HepG2 (cell line): ENCODE data around the gene CBX2. TPM values are rescaled to one million over a fixed set of nuclear protein-coding genes. Genes with fewer than 3 reads are reported as not detected.

Experiments used
- AFF4 ChIP-seq: sonication (generic); formaldehyde crosslinking; IDR thresholded peaks from 2 replicates; pipeline ENCODE4 v1.4.0; 2020; ENCODE audit warnings: missing genetic modification reagents
- ARID4A ChIP-seq: sonication (generic); formaldehyde crosslinking; IDR thresholded peaks from 2 replicates; pipeline ENCODE4 v1.5.0; 2020; ENCODE audit warnings: mild to moderate bottlenecking, missing genetic modification reagents, borderline replicate concordance
- CBX5 ChIP-seq: sonication (generic); formaldehyde crosslinking; IDR thresholded peaks from 2 replicates; pipeline ENCODE4 v1.4.0; 2020; ENCODE audit warnings: missing genetic modification reagents, borderline replicate concordance
- CREB3 ChIP-seq: sonication (generic); formaldehyde crosslinking; IDR thresholded peaks from 2 replicates; pipeline ENCODE4 v1.5.0; 2020; ENCODE audit warnings: missing genetic modification reagents
- FOXC1 ChIP-seq: sonication (generic); formaldehyde crosslinking; IDR thresholded peaks from 2 replicates; pipeline ENCODE4 v1.8.0; 2022; ENCODE audit warnings: mild to moderate bottlenecking, missing genetic modification reagents, borderline replicate concordance
- NFE2L2 ChIP-seq: fragments of 150-350 bp; IDR thresholded peaks from 2 replicates; pipeline ENCODE4 v1.6.1; 2014; ENCODE audit warnings: low read length
- SALL1 ChIP-seq: sonication (generic); formaldehyde crosslinking; IDR thresholded peaks from 2 replicates; pipeline ENCODE4 v1.8.0; 2022; ENCODE audit warnings: mild to moderate bottlenecking, missing genetic modification reagents
- SMARCC2 ChIP-seq: fragments of 450-650 bp; IDR thresholded peaks from 2 replicates; pipeline ENCODE4 v1.6.1; 2017; ENCODE audit warnings: antibody characterized with exemption, mild to moderate bottlenecking
- TFDP2 ChIP-seq: sonication (generic); formaldehyde crosslinking; IDR thresholded peaks from 2 replicates; pipeline ENCODE4 v1.4.0; 2020; ENCODE audit warnings: missing genetic modification reagents
- TGIF2 ChIP-seq: IDR thresholded peaks from 2 replicates; pipeline ENCODE4 v1.6.1; 2016; ENCODE audit warnings: control low read depth, missing compliant biosample characterization
- ZBTB33 ChIP-seq: sonication (generic); formaldehyde crosslinking; IDR thresholded peaks from 2 replicates; pipeline ENCODE4 v1.4.0; 2020; ENCODE audit warnings: missing genetic modification reagents
- ZFP82 ChIP-seq: sonication (generic); formaldehyde crosslinking; IDR thresholded peaks from 2 replicates; pipeline ENCODE4 v1.5.1; 2020; ENCODE audit warnings: mild to moderate bottlenecking, missing genetic modification reagents, borderline replicate concordance
- ZNF205 ChIP-seq: IDR thresholded peaks from 2 replicates; pipeline ENCODE4 v1.6.1; 2018; ENCODE audit warnings: missing biosample characterization, missing genetic modification reagents
- ZNF800 ChIP-seq: sonication (generic); formaldehyde crosslinking; IDR thresholded peaks from 2 replicates; pipeline ENCODE4 v1.4.0; 2020; ENCODE audit warnings: missing genetic modification reagents
- polyA plus RNA-seq, 8 experiments: library from polyadenylated mRNA; depleted of rRNA in 3 of 8; stranded (reverse) in 7 of 8; unstranded in 1 of 8; fragments of >200 nt; fragmentation: Illumina TruSeq in 4 of 8; extraction: Trizol in 4 of 8; gene quantifications; 2 replicates each; pipeline versions ENCODE4 v1.2.1 to v1.2.3, GENCODE V29; 2011 to 2016; ENCODE audit warnings: low read depth in 4 of 8, missing spikeins in 1 of 8, mixed read lengths in 1 of 8; ENCODE audit not compliant: insufficient read depth in 1 of 8
- total RNA-seq, 5 experiments: library from RNA; depleted of rRNA; stranded (reverse); fragments of >200 nt; fragmentation: Illumina TruSeq; extraction: Trizol; gene quantifications; 2 replicates each; pipeline ENCODE4 v1.2.3, GENCODE V29; 2016; ENCODE audit warnings: low read depth in 1 of 5

The CBX2 gene
- total and polyA plus RNA-seq, 2 of the 13 experiments (the other 11 are each of a cell fraction or from before 2014, with no cell fraction given), result 14.5 to 31.1 TPM

GRCh38 chr17:79822583-79823124 is 44.7 kb downstream of the CBX2 start (continued):
- no peak for TF ChIP-seq ZBTB33 (CRISPR knock-in tag)
- TF ChIP-seq TGIF2 (CRISPR knock-in tag), result peak; percentile 55; the same call in 1 of the 2 replicates
- TF ChIP-seq SMARCC2, result peak; percentile 13; the same call in 1 of the 2 replicates
- peak; percentile 94 for TF ChIP-seq TFDP2 (CRISPR knock-in tag)
- peak; percentile 79; the same call in 1 of the 2 replicates for TF ChIP-seq CBX5 (CRISPR knock-in tag)
- TF ChIP-seq ZNF205 (CRISPR knock-in tag), result 0 out of 2 replicates have a peak, but pooled peaks have one; percentile 72
- 0 out of 2 replicates have a peak, but pooled peaks have one; percentile 51 for TF ChIP-seq AFF4 (CRISPR knock-in tag)
- TF ChIP-seq CREB3 (CRISPR knock-in tag), result 0 out of 2 replicates have a peak, but pooled peaks have one; percentile 62
- no peak for TF ChIP-seq NFE2L2
- no peak; the same call in 1 of the 2 replicates for TF ChIP-seq ZNF800 (CRISPR knock-in tag)
- peak; percentile 68; the same call in 1 of the 2 replicates for TF ChIP-seq ARID4A
- TF ChIP-seq FOXC1, result peak; percentile 53; the same call in 1 of the 2 replicates
- peak; percentile 10; the same call in 1 of the 2 replicates for TF ChIP-seq ZFP82 (CRISPR knock-in tag)
- TF ChIP-seq SALL1 (CRISPR knock-in tag), result peak; percentile 92
